ENCODE data around the gene ESF1. TPM values are rescaled to one million over a fixed set of nuclear protein-coding genes. Genes with fewer than 3 reads are reported as not detected.
A peak's percentile ranks its signal among the peaks of the same experiment; 100 is the strongest.

ESF1 gene
- total and polyA plus RNA-seq, 10 of the 15 experiments (the other 5 are each of a cell fraction or from before 2014, with no cell fraction given) = 9.2 to 36.2 (median 18.4) TPM

- DNase-seq (ENCODE audit: low read depth, low spot score) (peak; percentile 21), ATAC-seq (peak; percentile 69), FAIRE-seq (no peak)
- Histone ChIP-seq H3K4me3 (no peak overlapping the region), H4K20me1 (ENCODE audit: control insufficient read depth, insufficient read depth) (no peaks in the 10 kb centered on the region), H2AFZ (ENCODE audit: control insufficient read depth, low read depth, low read length) (no peak overlapping the region), H3K27me3 (replicated peaks in 1 of 2; ENCODE audit: control insufficient read depth in 2 of 2, insufficient read depth in 2 of 2, low read length in 1 of 2) (no peaks in the 10 kb centered on the region), H3K4me1 (ENCODE audit: control insufficient read depth, insufficient read depth, low read length) (peaks cover 4% of the 10 kb centered on the region), H3K27ac (ENCODE audit: control insufficient read depth, insufficient read depth) (no peak overlapping the region), H3K4me2 (ENCODE audit: control insufficient read depth, insufficient read depth) (no peak overlapping the region), H3K9me3 (replicated peaks; ENCODE audit: control insufficient read depth, insufficient read depth, low read length) (no peaks in the 10 kb centered on the region), H3K36me3 (ENCODE audit: control insufficient read depth in 2 of 2, insufficient read depth in 2 of 2, low read length in 1 of 2) (peaks cover 0 to 12% of the 10 kb centered on the region in 2 experiments; a peak in 1 of 4 replicates), H3K9ac (ENCODE audit: control insufficient read depth, insufficient read depth, low read length) (no peak overlapping the region), H3K79me2 (ENCODE audit: control insufficient read depth, insufficient read depth, low read length) (peaks cover 39% of the 10 kb centered on the region)
- SMC1A ChIA-PET (ENCODE audit: uncharacterized antibody, unreplicated experiment) = interaction anchor here (0.6 to 2.4 kb wide), 18 partner anchors 11 to 669 kb away, joined by 3 to 34 read pairs (median 5); no protein-coding TSS in a partner anchor
- CTCF ChIA-PET = interaction anchor here (0.6 to 2.5 kb wide), 35 partner anchors 8 to 864 kb away, joined by 3 to 40 read pairs (median 4); no protein-coding TSS in a partner anchor
- intact Hi-C loops (cut with micrococcal nuclease; ENCODE audit: unreplicated experiment) (loop anchor here (1.0 to 5.0 kb wide), 3 partner anchors 178 to 861 kb away; no protein-coding TSS in a partner anchor), in situ Hi-C loops (cut with MboI) (loop anchor here (25.0 kb wide), 1 partner anchor 326 kb away; no protein-coding TSS in a partner anchor)
- RAD21 ChIA-PET (ENCODE audit: unreplicated experiment) = interaction anchor here (0.8 to 2.2 kb wide), 15 partner anchors 8 to 863 kb away, joined by 3 to 23 read pairs (median 4); partner anchors contain the start of gene TASP1
- POLR2A ChIA-PET = interaction anchor here (0.5 to 1.3 kb wide), 3 partner anchors 11 to 158 kb away, joined by 4 to 7 read pairs (median 4); no protein-coding TSS in a partner anchor
- no peak for TF ChIP-seq KDM1A (IDR thresholded peaks at IDR 0.05; ENCODE audit: borderline replicate concordance)
- TF ChIP-seq SUPT20H (IDR thresholded peaks at IDR 0.05; ENCODE audit: borderline replicate concordance, control insufficient read depth, low read depth, low read length) = no peak
- peak; percentile 65 to 68 (median 68); a peak in 5 of 6 replicates for TF ChIP-seq CTCF (IDR thresholded peaks at IDR 0.05 in 2 of 3, conservative IDR thresholded peaks at IDR 0.05 in 1 of 3; ENCODE audit: control insufficient read depth in 2 of 3, extremely low read depth in 1 of 3, insufficient read depth in 1 of 3, low read depth in 3 of 3, low read length in 3 of 3)
- TF ChIP-seq ZNF384 (IDR thresholded peaks at IDR 0.05; ENCODE audit: borderline replicate concordance, low read depth, low read length) = no peak
- TF ChIP-seq YBX1 (IDR thresholded peaks at IDR 0.05) = no peak
- peak; percentile 53; the same call in 1 of the 2 replicates for TF ChIP-seq SMC3 (IDR thresholded peaks at IDR 0.05; ENCODE audit: borderline replicate concordance, low read length)
- peak; percentile 59 for TF ChIP-seq RAD21 (IDR thresholded peaks at IDR 0.05; ENCODE audit: insufficient read depth, low read depth, low read length)
- TF ChIP-seq MEF2B (IDR thresholded peaks at IDR 0.05; ENCODE audit: partially characterized antibody, poor library complexity, severe bottlenecking) = no peak
- no peak for TF ChIP-seq E2F8 (IDR thresholded peaks at IDR 0.05; ENCODE audit: low read depth, partially characterized antibody)
- no peak for TF ChIP-seq CUX1 (IDR thresholded peaks at IDR 0.05; ENCODE audit: insufficient replicate concordance, low read depth, low read length)
- WGBS (ENCODE audit: insufficient coverage, insufficient replicate concordance, low lambda C conversion rate, missing lambda C conversion rate) = 0% methylated on average over 1 of the region's 1 CpG
- no TSS peak for BruUV-seq (replicated peaks)
Observed at GRCh38 chr20:13788167-13788834, 3.6 kb upstream of the ESF1 start.

All from GM12878 (cell line).